HepG2 (cell line): ENCODE measurements around the gene PSD4. TPM values are rescaled to one million over a fixed set of nuclear protein-coding genes. Genes with fewer than 3 reads are reported as not detected.

Source experiments
- AGO1 ChIP-seq: fragments of 200-400 bp; formaldehyde crosslinking; IDR thresholded peaks from 2 replicates; pipeline ENCODE4 v1.6.1; 2017; ENCODE audit warnings: mild to moderate bottlenecking, low read depth, low read length, moderate library complexity; ENCODE audit not compliant: poor library complexity, severe bottlenecking
- KDM5B ChIP-seq: sonication (generic); formaldehyde crosslinking; IDR thresholded peaks from 2 replicates; pipeline ENCODE4 v1.4.0; 2020; ENCODE audit warnings: missing genetic modification reagents, mild to moderate bottlenecking, borderline replicate concordance
- XRCC5 ChIP-seq: fragments of 200-400 bp; formaldehyde crosslinking; optimal IDR thresholded peaks from 2 replicates; pipeline ENCODE3; 2017; ENCODE audit warnings: mild to moderate bottlenecking, low read length
- ZNF44 ChIP-seq: sonication (generic); formaldehyde crosslinking; IDR thresholded peaks from 2 replicates; pipeline ENCODE4 v1.5.1; 2020; ENCODE audit warnings: mild to moderate bottlenecking, missing genetic modification reagents
- ZNF451 ChIP-seq: sonication (generic); formaldehyde crosslinking; IDR thresholded peaks from 2 replicates; pipeline ENCODE4 v1.5.0; 2020; ENCODE audit warnings: mild to moderate bottlenecking, missing genetic modification reagents
- ZNF484 ChIP-seq: sonication (generic); formaldehyde crosslinking; IDR thresholded peaks from 2 replicates; pipeline ENCODE4 v1.5.1; 2020; ENCODE audit warnings: mild to moderate bottlenecking, low read depth, missing genetic modification reagents, borderline replicate concordance
- ZNF605 ChIP-seq: sonication (generic); formaldehyde crosslinking; IDR thresholded peaks from 2 replicates; pipeline ENCODE4 v1.8.0; 2022; ENCODE audit warnings: mild to moderate bottlenecking, missing genetic modification reagents
- polyA plus RNA-seq, 8 experiments: library from polyadenylated mRNA; depleted of rRNA in 3 of 8; stranded (reverse) in 7 of 8; unstranded in 1 of 8; fragments of >200 nt; fragmentation: Illumina TruSeq in 4 of 8; extraction: Trizol in 4 of 8; gene quantifications; 2 replicates each; pipeline versions ENCODE4 v1.2.1 to v1.2.3, GENCODE V29; 2011 to 2016; ENCODE audit warnings: low read depth in 4 of 8, missing spikeins in 1 of 8, mixed read lengths in 1 of 8; ENCODE audit not compliant: insufficient read depth in 1 of 8
- total RNA-seq, 5 experiments: library from RNA; depleted of rRNA; stranded (reverse); fragments of >200 nt; fragmentation: Illumina TruSeq; extraction: Trizol; gene quantifications; 2 replicates each; pipeline ENCODE4 v1.2.3, GENCODE V29; 2016; ENCODE audit warnings: low read depth in 1 of 5
- TF ChIP-seq, protein P1 (sequence below), 2 experiments: sonication (generic) in 1 of 2; formaldehyde crosslinking in 1 of 2; IDR thresholded peaks; 2 replicates each; pipeline versions ENCODE4 v1.4.0 to v1.6.1; 2016 to 2020; ENCODE audit warnings: borderline replicate concordance in 1 of 2, low read depth in 1 of 2, mild to moderate bottlenecking in 1 of 2, missing genetic modification reagents in 1 of 2
- TF ChIP-seq, protein P2 (sequence below): sonication (generic); formaldehyde crosslinking; IDR thresholded peaks from 2 replicates; pipeline ENCODE4 v1.4.0; 2020; ENCODE audit warnings: mild to moderate bottlenecking, missing genetic modification reagents
- TF ChIP-seq, protein P3 (sequence below): sonication (generic); formaldehyde crosslinking; IDR thresholded peaks from 2 replicates; pipeline ENCODE4 v1.5.0; 2020; ENCODE audit warnings: missing genetic modification reagents, mild to moderate bottlenecking, borderline replicate concordance
- TF ChIP-seq, protein P4 (sequence below): sonication (generic); formaldehyde crosslinking; IDR thresholded peaks from 2 replicates; pipeline ENCODE4 v1.8.0; 2022; ENCODE audit warnings: missing genetic modification reagents, mild to moderate bottlenecking, inconsistent platforms, borderline replicate concordance

The PSD4 gene
- total and polyA plus RNA-seq, 2 of the 13 experiments (the other 11 are each of a cell fraction or from before 2014, with no cell fraction given), result 5.8 to 9.4 TPM

DNA sequence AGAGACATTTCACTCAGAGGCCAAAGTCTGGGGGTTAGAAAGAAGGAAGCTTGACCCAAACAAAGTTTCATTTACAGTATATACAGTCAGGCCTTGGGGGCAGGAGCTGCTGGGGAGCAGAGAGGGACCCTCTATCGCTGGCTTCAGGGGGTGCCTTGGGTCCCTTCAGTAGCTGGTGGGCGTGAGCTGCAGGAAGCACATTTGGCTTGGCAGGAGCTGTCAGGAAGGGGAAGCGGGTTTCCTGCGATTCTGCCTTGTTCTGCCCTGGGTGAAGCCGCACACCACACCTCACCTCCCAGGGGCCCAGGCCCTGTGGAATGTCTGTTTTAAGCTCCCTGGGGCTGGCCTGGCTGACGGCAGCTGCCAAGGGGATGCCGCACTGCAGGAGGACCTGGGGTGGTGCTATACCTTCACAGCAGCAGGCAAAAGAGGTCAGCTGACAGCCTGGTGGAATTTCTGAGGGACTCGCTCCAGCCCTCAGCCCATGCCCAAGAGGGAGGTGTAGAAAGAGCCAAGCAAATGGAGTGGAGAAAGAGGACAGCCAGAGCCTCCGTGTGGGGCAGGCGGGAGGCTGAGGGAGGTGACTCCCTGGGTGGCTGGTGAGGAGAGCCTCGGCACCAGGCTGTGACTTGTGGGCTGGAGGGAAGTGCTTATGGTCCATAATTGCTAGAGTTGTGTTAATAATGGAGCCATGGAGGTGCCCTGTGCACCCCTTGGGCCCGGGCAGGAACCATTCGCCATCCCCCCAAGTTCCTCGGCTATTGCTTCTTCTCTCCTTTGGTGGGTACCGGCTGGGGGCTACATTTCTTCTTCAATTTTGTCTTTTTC lies 43.9 kb downstream of the PSD4 start (continued):
- TF ChIP-seq ZNF44, result no peak
- TF ChIP-seq, protein P1, sequence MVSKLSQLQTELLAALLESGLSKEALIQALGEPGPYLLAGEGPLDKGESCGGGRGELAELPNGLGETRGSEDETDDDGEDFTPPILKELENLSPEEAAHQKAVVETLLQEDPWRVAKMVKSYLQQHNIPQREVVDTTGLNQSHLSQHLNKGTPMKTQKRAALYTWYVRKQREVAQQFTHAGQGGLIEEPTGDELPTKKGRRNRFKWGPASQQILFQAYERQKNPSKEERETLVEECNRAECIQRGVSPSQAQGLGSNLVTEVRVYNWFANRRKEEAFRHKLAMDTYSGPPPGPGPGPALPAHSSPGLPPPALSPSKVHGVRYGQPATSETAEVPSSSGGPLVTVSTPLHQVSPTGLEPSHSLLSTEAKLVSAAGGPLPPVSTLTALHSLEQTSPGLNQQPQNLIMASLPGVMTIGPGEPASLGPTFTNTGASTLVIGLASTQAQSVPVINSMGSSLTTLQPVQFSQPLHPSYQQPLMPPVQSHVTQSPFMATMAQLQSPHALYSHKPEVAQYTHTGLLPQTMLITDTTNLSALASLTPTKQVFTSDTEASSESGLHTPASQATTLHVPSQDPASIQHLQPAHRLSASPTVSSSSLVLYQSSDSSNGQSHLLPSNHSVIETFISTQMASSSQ (IDR thresholded peaks at IDR 0.05; ENCODE audit: low read depth), result no peak
- TF ChIP-seq, protein P1 (CRISPR knock-in tag; IDR thresholded peaks at IDR 0.05; ENCODE audit: borderline replicate concordance), result peak; percentile 34
- 0 out of 2 replicates have a peak, but pooled peaks have one; percentile 55 for TF ChIP-seq ZNF605 (CRISPR knock-in tag)
- TF ChIP-seq XRCC5, result peak; percentile 55
- TF ChIP-seq, protein P2, sequence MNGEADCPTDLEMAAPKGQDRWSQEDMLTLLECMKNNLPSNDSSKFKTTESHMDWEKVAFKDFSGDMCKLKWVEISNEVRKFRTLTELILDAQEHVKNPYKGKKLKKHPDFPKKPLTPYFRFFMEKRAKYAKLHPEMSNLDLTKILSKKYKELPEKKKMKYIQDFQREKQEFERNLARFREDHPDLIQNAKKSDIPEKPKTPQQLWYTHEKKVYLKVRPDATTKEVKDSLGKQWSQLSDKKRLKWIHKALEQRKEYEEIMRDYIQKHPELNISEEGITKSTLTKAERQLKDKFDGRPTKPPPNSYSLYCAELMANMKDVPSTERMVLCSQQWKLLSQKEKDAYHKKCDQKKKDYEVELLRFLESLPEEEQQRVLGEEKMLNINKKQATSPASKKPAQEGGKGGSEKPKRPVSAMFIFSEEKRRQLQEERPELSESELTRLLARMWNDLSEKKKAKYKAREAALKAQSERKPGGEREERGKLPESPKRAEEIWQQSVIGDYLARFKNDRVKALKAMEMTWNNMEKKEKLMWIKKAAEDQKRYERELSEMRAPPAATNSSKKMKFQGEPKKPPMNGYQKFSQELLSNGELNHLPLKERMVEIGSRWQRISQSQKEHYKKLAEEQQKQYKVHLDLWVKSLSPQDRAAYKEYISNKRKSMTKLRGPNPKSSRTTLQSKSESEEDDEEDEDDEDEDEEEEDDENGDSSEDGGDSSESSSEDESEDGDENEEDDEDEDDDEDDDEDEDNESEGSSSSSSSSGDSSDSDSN (CRISPR knock-in tag), result peak; percentile 40; the same call in 1 of the 2 replicates
- TF ChIP-seq, protein P3, sequence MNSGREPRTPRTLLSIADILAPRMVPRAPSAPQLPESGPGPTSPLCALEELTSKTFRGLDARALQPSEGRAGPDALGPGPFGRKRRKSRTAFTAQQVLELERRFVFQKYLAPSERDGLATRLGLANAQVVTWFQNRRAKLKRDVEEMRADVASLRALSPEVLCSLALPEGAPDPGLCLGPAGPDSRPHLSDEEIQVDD (CRISPR knock-in tag), result no peak
- TF ChIP-seq AGO1, result peak; percentile 57
- TF ChIP-seq, protein P4, sequence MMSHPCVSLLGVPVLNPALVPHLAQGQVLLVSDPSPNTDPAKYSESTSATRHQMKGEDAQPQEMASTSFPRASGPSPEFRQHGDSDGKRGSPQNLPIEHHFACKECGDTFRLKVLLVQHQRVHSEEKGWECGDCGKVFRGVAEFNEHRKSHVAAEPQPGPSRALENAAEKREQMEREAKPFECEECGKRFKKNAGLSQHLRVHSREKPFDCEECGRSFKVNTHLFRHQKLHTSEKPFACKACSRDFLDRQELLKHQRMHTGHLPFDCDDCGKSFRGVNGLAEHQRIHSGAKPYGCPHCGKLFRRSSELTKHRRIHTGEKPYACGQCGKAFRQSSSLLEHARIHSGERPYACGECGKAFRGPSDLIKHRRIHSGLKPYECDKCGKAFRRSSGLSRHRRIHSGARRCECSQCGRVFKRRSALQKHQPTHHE, result 0 out of 2 replicates have a peak, but pooled peaks have one; percentile 25
- 0 out of 2 replicates have a peak, but pooled peaks have one; percentile 48 for TF ChIP-seq ZNF451 (CRISPR knock-in tag)
- peak; percentile 29; the same call in 1 of the 2 replicates for TF ChIP-seq KDM5B (CRISPR knock-in tag)
- TF ChIP-seq ZNF484 (CRISPR knock-in tag), result 0 out of 2 replicates have a peak, but pooled peaks have one; percentile 66
